Stimulated activated CD4-positive, alpha-beta T cell treated with anti-CD3 and anti-CD28 coated beads, TNF-alpha, amount 100 ng/mL, for 48 hours (primary cell): Measurements from ENCODE around the gene CCDC174.

ENCODE experiments used
- DNase-seq, 3 donors: peaks; one replicate each; pipeline ENCODE4 v3.0.0-alpha.2; 2020; ENCODE audit warnings: low read depth in 3 of 3

CCDC174 gene

DNA sequence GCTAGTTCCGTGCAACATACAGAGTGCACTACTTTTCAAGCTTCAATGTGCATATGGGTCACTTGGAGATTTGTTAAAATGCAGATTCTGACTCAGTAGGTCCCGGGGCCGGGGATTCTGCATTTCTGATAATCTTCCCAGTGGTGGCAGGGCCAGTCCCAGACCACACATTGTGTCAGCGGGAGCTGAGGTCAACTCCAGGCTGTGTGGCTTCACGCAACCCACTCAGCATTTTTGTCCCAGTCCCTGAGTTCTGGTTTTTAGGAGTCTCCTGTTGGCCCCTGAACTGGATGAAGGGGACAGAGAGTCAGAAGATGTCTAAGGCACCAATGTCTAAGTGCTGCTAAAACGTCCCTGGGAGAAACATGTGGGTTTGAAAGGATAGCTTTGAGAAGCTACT, 26.1 kb upstream of the CCDC174 start:
- no peak for DNase-seq

DNA sequence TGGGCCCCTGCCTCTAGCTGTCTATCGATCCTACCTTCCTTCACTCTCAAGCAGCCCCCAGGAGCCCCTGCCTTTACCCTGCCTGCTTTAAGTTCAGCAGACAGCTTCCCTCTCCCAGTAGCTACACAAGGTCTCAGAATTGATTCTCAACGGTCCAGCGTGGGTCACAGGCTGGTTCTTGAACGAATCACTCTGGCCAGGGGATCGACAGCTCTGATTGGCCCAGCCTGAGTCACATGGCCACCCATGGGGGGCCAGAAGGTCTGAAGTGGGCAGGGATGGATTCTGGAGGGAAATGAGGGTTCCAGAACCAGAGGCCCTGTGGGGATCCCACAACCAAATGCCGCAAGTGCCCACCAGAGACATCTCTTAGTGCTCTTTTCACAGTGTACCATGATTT, 23.7 kb upstream of the CCDC174 start:
- no peak for DNase-seq

DNA sequence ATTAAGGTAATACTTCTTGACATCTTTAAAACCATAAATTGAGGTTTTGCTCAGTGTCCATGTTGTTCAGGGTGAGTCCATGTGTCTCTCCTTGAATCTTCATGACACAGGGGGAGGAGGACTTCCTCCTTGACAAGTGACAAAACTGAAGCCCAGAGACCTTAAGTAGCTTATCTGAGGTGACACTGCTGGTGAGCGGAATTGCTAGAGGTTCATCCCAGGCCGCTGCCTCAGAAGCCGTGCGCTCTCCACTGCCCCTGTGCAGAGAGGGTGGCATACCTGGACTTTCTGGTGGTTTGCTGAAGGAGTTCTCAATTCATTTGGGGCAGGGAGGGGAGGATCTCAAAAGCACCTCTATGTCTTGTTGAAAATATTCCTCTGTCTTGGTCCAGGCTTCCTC, 23.2 kb upstream of the CCDC174 start:
- DNase-seq = no peak

DNA sequence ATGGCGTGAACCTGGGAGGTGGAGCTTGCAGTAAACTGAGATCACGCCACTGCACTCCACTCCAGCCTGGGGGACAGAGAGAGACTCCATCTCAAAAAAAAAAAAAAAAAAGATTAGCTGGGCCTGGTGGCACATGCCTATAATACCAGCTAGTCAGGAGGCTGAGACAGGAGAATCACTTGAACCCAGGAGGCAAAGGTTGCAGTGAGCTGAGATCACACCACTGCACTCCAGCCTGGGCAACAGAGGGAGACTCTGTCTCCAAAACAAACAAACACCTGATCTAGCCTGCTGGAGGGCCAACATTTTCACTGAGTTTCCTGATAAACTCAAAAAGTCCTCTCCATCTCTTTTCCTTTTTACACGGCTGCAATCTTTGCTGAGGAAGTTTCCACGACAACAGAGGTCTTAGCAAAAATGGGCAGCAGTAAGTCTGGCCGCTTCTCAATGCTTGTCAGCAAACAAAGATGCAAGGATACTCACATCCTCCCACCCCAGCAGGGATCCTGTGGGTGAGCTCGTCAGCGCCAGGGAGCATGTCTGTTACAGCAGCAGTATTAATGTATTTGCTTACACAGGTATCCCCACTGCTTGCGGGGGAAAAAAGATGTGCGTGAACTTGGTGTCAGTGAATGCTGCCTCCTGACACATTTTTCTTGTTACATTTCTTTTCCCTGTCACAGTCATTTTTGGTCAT, 21.0 kb upstream of the CCDC174 start:
- no peak for DNase-seq

DNA sequence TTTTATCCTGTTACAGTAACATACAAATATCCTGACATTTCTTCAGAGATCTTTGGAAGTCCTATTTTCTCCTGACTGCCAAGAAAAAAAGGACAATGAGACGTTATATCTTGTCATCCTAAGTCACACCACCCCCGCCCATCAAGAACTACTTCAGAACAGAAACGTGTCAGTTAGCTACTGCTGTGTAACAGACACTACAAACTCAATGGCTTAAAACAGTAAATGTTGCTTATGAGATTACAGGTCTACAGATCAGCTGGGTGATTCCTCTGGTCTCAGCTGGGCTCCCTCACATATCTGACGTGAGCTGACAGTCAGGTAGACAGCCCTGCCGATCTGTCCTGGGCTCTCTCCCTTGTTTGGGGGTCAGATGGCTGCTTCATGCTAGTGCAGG, 20.5 kb upstream of the CCDC174 start:
- DNase-seq = no peak

DNA sequence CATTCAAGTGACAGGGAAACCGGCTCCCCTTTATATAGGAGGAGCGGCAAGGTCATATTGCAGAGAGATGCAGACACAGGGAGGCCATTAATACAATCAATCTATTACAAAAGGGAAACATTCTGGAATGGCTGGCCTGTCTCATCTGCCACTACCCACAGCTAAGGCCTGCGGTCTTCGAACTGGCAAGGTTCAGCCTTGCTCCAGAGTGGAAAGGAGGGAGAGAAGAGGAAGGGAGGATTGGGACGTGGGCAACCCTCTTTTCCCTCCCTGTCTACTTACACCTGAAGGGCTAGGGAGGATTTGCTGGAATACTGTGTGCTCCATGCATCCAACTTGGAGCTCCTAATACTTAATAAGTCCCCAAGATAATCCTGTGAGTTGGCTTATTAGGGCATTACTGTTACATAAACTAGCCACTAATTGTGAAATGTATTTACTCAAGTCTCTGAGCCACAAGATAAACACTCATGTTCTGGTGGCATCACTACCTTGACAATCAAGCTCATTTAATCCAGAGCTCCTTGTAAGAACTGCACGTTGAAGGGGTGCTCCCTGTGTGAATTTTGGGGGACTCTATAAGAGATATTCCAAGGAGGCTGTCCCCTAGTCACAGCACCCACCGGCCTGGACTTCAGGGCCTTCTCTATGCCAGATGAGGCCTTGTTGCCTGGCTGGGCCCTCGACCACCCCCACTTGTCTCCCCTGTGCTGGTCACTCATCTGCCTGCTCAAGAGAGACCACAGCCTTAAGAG, 19.7 kb upstream of the CCDC174 start:
- DNase-seq = no peak

DNA sequence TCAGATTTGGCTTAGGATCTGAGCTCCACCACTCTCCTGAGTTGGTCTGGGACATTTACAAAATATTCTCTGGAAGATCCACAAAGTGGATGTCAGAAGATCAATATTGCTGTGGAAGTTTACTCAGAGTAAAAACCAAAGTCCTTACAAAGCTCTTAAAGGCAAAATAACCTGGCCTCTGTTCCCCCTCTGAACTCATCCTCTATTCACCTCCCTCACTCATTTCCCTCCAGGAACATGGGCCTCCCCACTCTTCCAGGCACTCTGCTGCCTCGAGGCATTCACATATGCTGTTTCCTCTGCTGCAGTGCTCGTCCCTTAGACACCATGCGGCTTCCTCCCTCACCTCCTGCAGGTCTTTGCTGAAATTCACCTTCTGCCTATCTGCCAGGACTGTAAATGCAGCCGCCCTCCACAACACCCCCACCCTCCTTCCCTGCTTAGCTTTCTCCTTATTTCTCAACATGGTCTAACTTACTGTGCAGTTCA, 19.1 kb upstream of the CCDC174 start:
- DNase-seq = no peak

DNA sequence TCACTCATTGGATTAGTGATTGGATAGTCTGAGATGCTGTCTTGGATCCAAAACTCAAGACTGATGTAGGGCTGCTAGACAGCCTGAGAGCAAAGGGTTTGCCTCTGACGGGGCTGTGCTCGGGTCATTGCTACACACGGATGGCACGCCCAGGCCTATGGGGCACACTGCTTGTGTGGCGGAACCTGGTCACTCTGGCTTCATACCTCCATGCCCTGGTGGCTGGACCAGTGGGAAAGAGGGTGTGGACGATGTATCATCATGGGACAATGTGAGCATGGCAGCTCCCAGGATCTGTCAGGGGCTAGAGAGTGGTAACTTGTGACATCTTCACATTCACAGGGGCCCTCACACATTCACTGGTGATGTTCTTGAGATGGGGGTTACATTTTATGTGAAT, 18.1 kb upstream of the CCDC174 start:
- DNase-seq = no peak

DNA sequence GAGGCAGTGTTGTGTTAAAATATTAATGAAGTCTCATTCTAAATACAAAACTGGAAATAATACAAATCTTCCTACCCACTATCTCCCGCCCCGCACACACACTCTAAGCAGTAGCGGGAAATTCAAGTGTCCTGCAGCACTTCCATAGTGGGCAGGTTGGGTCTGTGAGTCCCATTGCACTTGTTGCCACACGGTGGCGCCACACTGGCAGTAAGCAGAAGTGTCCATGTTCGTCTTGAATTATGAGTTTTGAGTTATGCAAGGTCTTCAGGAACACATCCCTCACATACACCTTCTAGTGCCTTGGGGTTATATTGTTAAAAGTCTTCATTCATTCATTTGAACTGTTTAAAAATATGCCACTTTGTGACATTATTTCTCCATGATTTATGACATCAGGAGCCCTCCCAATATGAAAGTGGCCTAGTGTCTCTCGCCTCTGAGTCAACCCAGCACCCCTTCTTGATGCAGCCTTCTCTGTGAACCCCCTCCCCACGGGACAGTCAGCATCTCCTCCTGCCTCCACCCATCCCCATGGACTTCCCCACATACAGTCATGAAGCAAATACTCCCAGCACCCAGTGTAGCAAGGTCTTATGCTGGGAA, 17.6 kb upstream of the CCDC174 start:
- peak; percentile 11 to 46 (median 27) for DNase-seq

DNA sequence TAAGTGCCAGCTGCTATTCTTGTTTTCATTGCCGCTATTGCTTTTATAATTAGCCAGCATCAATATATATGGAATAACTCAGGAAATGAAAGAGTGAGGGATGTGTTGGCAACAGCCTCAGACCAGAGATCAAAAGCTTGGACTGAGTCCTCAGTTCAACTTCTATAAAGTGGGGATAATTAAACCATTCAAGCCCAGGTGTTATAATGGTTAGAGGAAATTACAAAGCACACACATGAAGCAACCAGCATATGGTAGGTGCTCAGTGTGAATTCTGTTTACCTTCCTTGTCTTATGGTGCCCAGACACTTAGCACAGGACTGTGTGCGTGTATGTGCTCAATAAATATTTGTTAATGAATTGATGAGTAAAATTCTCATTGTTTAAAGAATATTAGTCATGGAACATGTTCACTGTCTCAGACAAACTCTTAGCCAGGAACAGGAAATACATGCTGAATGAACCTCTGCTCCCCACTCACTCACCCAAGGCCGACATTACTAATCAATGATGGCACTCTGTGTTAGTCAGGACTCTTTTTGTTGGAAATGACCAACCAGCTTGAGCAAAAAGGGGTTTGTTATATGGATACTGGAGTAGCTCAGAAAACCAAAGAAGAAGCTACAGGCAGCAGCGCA, 16.7 kb upstream of the CCDC174 start:
- DNase-seq = no peak

DNA sequence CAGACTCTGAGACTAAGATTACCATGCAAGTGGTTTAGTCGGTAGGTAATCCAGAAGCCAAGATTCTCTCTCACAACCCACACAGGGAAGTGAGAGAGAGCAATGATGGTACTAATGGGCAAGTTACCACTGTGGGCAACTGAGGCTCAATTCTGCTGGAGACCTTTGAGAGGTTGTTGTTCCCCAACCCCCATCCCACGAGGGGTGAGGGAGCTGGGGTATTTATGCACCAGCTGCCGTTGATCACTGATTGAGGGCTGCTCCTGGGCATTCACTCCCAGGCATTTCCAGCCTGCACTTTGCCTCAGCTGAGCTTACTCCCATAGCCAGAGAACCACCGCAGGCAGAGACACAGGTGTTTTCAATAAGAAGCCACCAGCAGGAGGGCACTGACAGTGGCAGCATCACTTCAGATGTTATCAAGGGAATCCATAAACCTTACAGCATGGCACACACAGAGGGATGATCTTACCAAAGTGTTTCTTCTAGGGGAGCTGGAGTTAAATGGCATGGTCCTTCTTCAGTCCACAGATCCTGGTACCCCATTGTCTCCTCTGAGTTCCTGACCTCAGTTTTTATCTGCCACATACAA, 15.0 kb upstream of the CCDC174 start:
- no peak for DNase-seq

DNA sequence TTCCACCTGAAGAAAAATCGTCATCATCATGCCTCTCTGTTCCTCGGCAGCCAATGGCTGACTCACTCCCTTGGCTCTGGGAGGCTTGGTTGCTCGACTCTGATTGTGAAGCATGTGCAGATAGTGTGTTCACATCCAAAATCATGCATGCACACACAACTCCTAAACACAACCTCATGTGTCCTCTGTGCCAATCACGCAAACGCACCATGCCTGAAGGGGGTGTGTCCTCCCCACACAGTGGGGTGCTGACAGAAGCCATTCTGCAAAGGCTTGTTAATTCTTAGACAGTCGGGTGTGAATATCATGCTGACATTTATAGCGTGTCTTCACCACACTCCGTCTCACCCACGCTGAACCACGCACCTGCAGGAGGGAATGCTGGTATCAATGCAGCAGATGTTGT, 11.4 kb upstream of the CCDC174 start:
- no peak for DNase-seq

DNA sequence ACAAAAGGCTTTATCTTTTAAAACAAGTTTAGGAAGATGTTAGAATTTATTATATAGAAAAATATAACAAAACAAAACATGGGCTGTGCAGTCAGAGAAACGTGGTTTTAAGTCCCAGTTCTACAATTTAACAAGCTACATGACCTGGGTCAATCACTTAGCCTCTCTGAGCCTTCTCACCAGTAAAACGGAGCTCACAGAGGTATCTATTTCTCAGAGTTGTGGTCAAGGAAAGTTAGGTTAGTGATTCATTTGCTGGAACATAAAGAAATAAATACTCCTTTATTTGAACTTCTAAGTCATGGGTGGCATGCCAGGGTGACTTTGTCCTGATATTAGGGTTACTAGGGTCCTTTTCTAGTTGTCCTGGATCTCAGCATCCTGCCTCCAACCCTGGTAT, 10.8 kb upstream of the CCDC174 start:
- DNase-seq = no peak

DNA sequence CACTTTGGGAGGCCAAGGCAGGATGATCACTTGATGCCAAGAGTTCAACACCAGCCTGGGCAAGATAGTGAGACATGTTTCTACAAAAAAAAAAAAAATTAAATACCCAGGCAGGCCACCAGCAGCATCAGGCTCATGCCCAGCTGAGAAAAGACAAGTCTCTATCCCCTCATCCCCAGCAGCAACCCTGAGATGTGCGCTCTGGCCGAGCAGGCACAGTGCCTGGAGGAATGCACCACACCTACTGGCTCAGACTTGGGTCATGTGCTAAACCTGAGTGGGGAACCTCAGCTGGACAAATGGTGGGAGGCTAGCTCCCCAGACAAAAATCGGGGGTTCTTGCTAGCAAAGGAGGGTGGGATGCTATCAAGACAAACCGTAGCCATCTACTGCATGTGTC, 10.2 kb upstream of the CCDC174 start:
- DNase-seq = no peak

DNA sequence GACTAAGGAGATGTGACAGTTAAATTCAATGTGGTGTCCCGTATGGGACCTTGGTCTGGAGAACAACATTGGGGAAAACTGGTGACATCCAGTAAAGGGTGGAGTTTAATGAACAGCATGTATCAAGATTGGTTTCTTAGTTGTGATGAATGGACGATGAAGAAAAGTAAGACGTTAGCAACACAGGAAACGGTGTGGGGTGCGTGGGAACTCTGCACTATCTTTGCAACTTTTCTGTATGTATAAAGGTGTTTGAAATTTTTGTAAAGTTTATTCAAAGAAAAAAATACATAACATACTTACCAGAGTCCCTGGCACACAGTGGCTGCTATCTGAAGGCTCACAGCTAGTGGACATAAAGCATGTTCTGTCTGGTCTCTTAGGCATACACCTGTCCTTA, 6.1 kb upstream of the CCDC174 start:
- no peak for DNase-seq

DNA sequence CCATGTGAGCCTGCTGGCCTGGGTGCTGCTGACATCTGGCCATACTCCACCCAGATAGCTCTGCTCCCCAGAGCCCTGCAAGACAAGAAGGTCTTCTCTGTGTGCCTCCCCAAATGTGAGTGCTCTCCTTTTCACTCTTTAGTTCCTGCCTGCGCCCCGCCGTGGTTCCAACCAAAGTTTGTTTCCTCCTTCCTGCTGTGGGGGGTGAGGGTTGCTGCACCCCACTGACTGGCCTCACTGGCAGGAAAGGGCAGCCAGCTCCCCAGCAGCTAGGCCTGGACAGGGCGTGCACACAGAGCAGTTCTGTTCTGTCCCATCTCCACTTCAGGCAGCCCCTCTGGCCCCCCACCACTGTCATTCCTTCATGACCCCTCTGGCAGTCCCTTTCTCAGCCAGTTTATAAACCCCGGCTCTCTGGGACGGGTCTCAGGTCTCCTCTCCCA, 5.4 kb upstream of the CCDC174 start:
- DNase-seq = no peak

DNA sequence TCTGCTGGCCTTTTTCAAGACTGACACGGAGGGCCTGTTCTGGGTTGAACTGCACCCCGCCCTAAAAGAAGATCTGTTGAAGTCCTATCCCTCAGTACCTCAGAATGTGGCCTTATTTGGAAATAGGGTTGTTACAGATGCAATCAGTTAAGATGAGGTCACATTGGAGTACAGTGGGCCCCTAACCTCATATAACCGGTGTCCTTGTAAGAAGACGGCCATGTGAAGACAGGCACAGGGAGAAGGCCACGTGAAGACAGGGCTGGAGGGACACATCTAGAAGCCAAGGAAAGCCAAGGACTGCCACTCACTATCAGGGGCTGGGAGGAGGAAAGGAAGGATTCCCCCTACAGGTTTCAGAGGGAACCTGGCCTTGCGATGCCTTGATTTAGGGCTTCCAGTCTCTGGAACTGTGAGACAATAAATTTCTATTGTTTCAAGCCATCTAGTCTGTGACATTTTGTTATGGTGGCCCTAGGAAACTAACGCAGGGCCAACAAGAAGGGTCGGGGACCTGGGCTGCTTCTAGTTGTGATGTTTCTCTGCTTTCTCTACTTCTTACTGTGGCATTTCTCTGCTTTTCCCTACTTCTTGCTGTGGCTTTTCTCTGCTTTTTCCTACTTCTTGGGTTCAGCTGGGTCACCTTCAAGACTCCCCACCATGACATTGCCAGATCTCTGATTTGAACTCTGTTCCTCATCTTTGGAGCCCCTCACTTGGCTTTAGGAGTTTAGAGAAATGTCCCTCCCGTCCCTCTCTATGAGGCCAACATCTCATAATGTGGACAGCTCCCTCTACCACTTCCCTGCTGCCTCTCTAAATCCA, 4.8 kb upstream of the CCDC174 start:
- DNase-seq = no peak

DNA sequence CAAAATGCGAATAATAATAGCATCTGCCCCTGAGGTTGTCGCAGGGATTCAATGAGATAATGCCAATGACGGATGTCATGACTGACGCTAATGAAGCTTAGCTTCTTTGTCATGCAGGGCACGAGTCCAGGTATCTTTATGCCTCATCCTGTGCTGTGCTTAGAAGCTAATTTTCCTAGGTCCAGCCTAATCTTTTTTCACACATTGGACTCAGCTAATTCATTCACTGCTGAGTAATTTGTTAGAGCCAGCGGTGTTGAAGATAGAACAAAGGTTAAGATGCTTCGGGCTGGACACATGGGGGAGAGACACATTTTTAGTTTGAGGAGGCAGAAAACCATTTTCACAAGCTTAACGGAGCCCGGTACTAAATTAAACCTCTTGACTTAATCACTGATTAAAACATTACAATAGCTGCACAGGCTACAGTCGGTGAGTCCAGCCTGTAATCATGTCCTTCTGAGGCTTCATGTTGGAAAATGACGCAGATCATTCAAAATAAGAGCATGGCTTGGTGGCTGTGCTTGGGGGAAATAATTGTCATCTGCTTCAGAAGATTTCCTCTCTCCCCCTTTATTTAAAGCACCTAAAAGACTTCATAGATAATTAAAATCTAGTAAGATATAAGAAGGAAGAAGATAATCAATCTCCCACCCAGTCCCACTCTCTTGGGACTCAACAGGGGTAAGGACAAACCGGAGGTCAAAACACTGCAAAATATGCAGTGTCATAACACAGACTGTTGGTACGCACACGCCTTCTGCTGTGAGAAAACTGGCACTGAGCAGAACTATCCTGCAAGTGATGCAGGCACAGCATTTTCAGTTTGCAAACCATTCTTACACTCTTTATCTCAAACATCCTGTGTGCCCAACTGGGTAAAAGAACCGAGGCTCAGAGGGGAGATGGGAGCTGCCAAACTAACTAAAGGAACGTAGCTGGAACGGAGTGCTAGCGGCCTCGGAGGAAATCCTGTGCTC, 3.3 kb upstream of the CCDC174 start:
- DNase-seq = no peak

DNA sequence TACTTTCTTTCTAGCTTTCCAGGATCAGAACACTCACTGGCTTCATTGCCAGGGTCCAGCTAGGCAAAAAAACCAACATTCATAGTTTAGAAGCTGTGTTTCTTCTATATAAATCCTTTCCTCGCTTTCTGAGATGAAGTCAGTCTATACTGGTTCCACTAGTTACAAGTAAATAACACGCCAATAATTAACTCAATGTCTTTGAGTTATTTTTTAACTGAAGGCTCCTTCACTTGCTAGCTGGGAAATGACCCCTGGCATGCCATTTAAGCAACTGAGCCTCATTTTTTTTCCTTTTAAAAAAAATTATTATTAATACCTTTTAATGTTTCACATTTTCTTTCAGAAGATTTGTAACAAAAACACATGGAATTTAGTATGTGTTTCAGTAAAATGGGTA, 2.1 kb upstream of the CCDC174 start:
- DNase-seq = no peak

DNA sequence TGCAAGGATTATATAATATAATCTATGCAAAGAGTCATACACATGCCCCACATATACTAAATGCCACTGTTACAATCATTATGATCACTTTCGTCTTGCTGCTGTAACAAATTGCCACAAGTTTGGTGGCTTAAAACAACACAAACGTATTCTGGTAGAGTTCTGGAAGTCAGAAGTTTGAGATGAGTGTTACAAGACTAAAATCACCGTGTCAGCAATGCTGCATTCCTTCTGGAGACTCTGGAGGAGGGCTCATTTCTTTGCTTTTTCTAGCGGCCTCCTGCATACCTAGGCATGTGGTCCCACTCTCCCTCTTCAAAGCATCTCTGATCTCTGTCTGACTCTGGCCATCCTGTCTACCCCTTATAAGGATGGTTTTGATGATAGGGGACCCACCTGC, 1.4 kb upstream of the CCDC174 start:
- no peak for DNase-seq
